ENCODE measurements around the gene ANKZF1.

Gene ANKZF1

DNA sequence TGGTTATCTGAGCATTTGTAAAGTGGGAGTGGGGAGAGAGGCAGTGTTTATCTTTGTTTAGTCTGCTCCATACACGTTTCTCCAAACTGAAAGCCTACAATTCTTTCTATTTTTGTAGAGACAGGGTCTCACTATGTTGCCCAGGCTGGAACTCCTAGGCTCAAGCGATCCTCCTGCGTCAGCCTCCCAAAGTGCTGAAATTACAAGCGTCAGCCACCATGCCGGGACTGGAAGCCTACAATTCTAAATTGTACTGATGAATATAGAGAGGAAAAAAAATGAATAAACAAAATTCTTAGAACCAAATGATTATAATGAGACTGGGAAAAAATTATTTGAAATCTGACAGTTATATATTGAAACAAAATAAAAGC, 24.5 kb upstream of the ANKZF1 start:
- in situ Hi-C loops (cut with MboI; ENCODE audit: low sequenced_read_pairs, unreplicated experiment), result no loop called here
- TF ChIP-seq CTCF (IDR thresholded peaks at IDR 0.05; ENCODE audit: borderline replicate concordance, control extremely low read depth, extremely low read depth, insufficient read depth, missing control alignments), result no peak
- DNase-seq (ENCODE audit: low spot score), result no peak

DNA sequence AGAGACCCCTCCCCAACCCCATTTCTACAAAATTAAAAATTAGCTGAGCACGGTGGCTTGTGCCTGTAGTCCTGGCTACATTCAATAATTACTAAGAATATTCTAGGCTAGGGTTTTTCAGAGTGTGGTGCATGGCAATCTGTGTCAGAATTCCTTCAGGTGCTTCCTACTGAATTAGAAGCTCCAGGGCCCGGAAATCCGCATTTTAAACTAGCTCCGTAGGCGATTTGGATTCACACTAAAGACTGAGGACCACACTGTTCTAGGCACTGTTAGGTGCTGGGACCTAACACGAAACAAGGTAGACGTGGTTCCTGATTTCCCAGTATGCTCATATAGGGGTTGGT, 23.7 kb upstream of the ANKZF1 start:
- in situ Hi-C loops (cut with MboI; ENCODE audit: low sequenced_read_pairs, unreplicated experiment), result no loop called here
- TF ChIP-seq CTCF (IDR thresholded peaks at IDR 0.05; ENCODE audit: borderline replicate concordance, control extremely low read depth, extremely low read depth, insufficient read depth, missing control alignments), result no peak
- DNase-seq (ENCODE audit: low spot score), result no peak

GRCh38 chr2:219206328-219207133, 23.1 kb upstream of the ANKZF1 start, which contains the start of gene ZFAND2B:
Gene ZFAND2B (plus strand): TSS chr2:219206782. CDS start chr2:219206988, 206 bp downstream.
- TF ChIP-seq CTCF (IDR thresholded peaks at IDR 0.05; ENCODE audit: borderline replicate concordance, control extremely low read depth, extremely low read depth, insufficient read depth, missing control alignments), result no peak
- in situ Hi-C loops (cut with MboI; ENCODE audit: low sequenced_read_pairs, unreplicated experiment), result no loop called here

DNA sequence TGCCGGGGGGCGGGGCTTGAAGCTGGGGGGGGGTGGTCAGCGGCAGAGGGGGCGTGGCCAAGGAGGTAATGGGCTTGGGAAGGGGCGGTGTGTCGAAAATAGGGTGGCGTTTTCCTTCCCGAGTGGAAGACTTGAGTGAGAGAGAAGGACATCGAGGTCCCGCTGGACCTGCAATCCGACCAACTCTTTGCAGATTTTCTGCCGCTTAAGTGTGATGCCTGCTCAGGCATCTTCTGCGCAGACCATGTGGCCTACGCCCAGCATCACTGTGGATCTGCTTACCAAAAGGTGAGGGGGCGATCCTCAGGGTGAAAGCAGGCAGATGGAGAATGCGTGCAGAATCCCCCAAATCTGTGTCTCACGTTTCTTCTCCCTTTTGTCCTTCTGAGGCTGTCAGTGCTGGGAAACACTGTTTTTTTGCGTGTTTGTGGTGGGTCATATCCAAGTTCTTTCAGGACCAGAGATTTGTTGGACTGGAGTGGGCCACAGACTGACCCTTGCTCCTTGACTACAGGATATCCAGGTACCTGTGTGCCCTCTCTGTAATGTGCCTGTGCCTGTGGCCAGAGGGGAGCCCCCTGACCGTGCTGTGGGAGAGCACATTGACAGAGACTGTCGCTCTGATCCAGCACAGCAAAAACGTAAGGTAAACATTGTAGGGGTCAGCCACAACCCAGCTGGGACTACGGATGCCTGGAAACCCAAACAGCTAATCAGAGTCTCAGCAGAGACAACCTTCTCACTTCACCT, 22.3 kb upstream of the ANKZF1 start:
- in situ Hi-C loops (cut with MboI; ENCODE audit: low sequenced_read_pairs, unreplicated experiment), result no loop called here
- DNase-seq (ENCODE audit: low spot score), result no peak
- TF ChIP-seq CTCF (IDR thresholded peaks at IDR 0.05; ENCODE audit: borderline replicate concordance, control extremely low read depth, extremely low read depth, insufficient read depth, missing control alignments), result no peak

More at GRCh38 chr2:219206328-219207133, 23.1 kb upstream of the ANKZF1 start, which contains the start of gene ZFAND2B:
- peak; percentile 100 for DNase-seq (ENCODE audit: low spot score)

GRCh38 chr2:219207884-219208740, 21.5 kb upstream of the ANKZF1 start:
- in situ Hi-C loops (cut with MboI; ENCODE audit: low sequenced_read_pairs, unreplicated experiment), result no loop called here
- TF ChIP-seq CTCF (IDR thresholded peaks at IDR 0.05; ENCODE audit: borderline replicate concordance, control extremely low read depth, extremely low read depth, insufficient read depth, missing control alignments), result no peak
- no peak for DNase-seq (ENCODE audit: low spot score)

Measured in GM13976 (cell line).